GM12801 (cell line): ENCODE results near the gene FGD3.

ENCODE experiments used
- CTCF ChIP-seq: IDR thresholded peaks from one replicate; pipeline ENCODE4 v1.5.1; 2011; ENCODE audit warnings: control low read depth; ENCODE audit not compliant: insufficient read length; ENCODE audit errors: extremely low read depth

FGD3 gene

GRCh38 chr9:92949266-92949982 is 2.1 kb downstream of the FGD3 start:
- no peak for TF ChIP-seq CTCF

GRCh38 chr9:92950359-92950955 is 3.1 kb downstream of the FGD3 start:
- TF ChIP-seq CTCF, result no peak

- TF ChIP-seq CTCF, result no peak
Observed at GRCh38 chr9:92952906-92953610, 5.7 kb downstream of the FGD3 start.

GRCh38 chr9:92954049-92954861 is 6.9 kb downstream of the FGD3 start:
- TF ChIP-seq CTCF, result no peak

- TF ChIP-seq CTCF, result no peak
Observed at GRCh38 chr9:92954886-92955285, 7.6 kb downstream of the FGD3 start.

GRCh38 chr9:92960561-92961290 is 13.4 kb downstream of the FGD3 start:
- TF ChIP-seq CTCF, result no peak
